ENCODE results near the gene KIAA0930. TPM values are rescaled to one million over a fixed set of nuclear protein-coding genes. Genes with fewer than 3 reads are reported as not detected.
A peak's percentile ranks its signal among the peaks of the same experiment; 100 is the strongest.

KIAA0930 gene
- total RNA-seq, 1 experiment from 2014 or later, result 87.7 TPM

- DNase-seq (ENCODE audit: low read depth), result no peak
These were observed 59.5 kb downstream of the KIAA0930 start for GRCh38 chr22:45181240-45181639.

- DNase-seq (ENCODE audit: low read depth), result no peak
These were observed 60.5 kb downstream of the KIAA0930 start for GRCh38 chr22:45180146-45180679.

- no peak for DNase-seq (ENCODE audit: low read depth)
These were observed 61.2 kb downstream of the KIAA0930 start for GRCh38 chr22:45179276-45180049.

- DNase-seq (ENCODE audit: low read depth), result no peak
These were observed 67.7 kb downstream of the KIAA0930 start for GRCh38 chr22:45172881-45173585.

GRCh38 chr22:45171830-45172229 is 68.9 kb downstream of the KIAA0930 start:
- DNase-seq (ENCODE audit: low read depth), result no peak

- DNase-seq (ENCODE audit: low read depth), result no peak
These were observed 70.9 kb downstream of the KIAA0930 start for GRCh38 chr22:45169591-45170466.

GRCh38 chr22:45166932-45167331 is 73.8 kb downstream of the KIAA0930 start:
- no peak for DNase-seq (ENCODE audit: low read depth)

GRCh38 chr22:45164270-45165088 is 76.2 kb downstream of the KIAA0930 start:
- no peak for DNase-seq (ENCODE audit: low read depth)

GRCh38 chr22:45163451-45164269 is 77.0 kb downstream of the KIAA0930 start, which contains the start of gene NUP50:
NUP50 (plus strand) TSS chr22:45163925; CDS start chr22:45168178, 4,253 bp downstream.
- DNase-seq (ENCODE audit: low read depth), result peak; percentile 96

- DNase-seq (ENCODE audit: low read depth), result peak; percentile 36
These were observed 77.6 kb downstream of the KIAA0930 start for GRCh38 chr22:45163099-45163450.

GRCh38 chr22:45162531-45162930 is 78.2 kb downstream of the KIAA0930 start:
- peak; percentile 26 for DNase-seq (ENCODE audit: low read depth)

- no peak for DNase-seq (ENCODE audit: low read depth)
These were observed 80.8 kb downstream of the KIAA0930 start for GRCh38 chr22:45159652-45160462.

- DNase-seq (ENCODE audit: low read depth), result no peak
These were observed 82.8 kb downstream of the KIAA0930 start for GRCh38 chr22:45157907-45158306.

GRCh38 chr22:45155050-45155840 is 85.4 kb downstream of the KIAA0930 start:
- DNase-seq (ENCODE audit: low read depth), result no peak

- no peak for DNase-seq (ENCODE audit: low read depth)
These were observed 86.3 kb downstream of the KIAA0930 start for GRCh38 chr22:45154383-45154782.

GRCh38 chr22:45151503-45151902 is 89.2 kb downstream of the KIAA0930 start:
- DNase-seq (ENCODE audit: low read depth), result no peak

GRCh38 chr22:45150139-45150538 is 90.6 kb downstream of the KIAA0930 start:
- DNase-seq (ENCODE audit: low read depth), result no peak

- no peak for DNase-seq (ENCODE audit: low read depth)
These were observed 91.0 kb downstream of the KIAA0930 start for GRCh38 chr22:45149671-45150070.

Measured in HT1080 (cell line).